ENCODE measurements around the gene CADPS. TPM values are rescaled to one million over a fixed set of nuclear protein-coding genes. Genes with fewer than 3 reads are reported as not detected.
A peak's percentile ranks its signal among the peaks of the same experiment; 100 is the strongest.

Gene CADPS
- total RNA-seq, 1 experiment from 2014 or later = not detected

GRCh38 chr3:62812631-62813030 lies 62.6 kb downstream of the CADPS start:
- no peak for DNase-seq (ENCODE audit: low read depth)

GRCh38 chr3:62811119-62811518 lies 64.1 kb downstream of the CADPS start:
- no peak for DNase-seq (ENCODE audit: low read depth)

GRCh38 chr3:62809369-62809768 lies 65.8 kb downstream of the CADPS start:
- no peak for DNase-seq (ENCODE audit: low read depth)

GRCh38 chr3:62805580-62806277 lies 69.5 kb downstream of the CADPS start:
- no peak for DNase-seq (ENCODE audit: low read depth)

GRCh38 chr3:62805106-62805505 lies 70.1 kb downstream of the CADPS start:
- no peak for DNase-seq (ENCODE audit: low read depth)

- DNase-seq (ENCODE audit: low read depth) = no peak
Observed at GRCh38 chr3:62803276-62803675, 71.9 kb downstream of the CADPS start.

- DNase-seq (ENCODE audit: low read depth) = no peak
Observed at GRCh38 chr3:62798000-62798399, 77.2 kb downstream of the CADPS start.

GRCh38 chr3:62797132-62797531 lies 78.1 kb downstream of the CADPS start:
- DNase-seq (ENCODE audit: low read depth) = no peak

- no peak for DNase-seq (ENCODE audit: low read depth)
Observed at GRCh38 chr3:62795978-62796657, 79.1 kb downstream of the CADPS start.

- DNase-seq (ENCODE audit: low read depth) = no peak
Observed at GRCh38 chr3:62793946-62794345, 81.3 kb downstream of the CADPS start.

- no peak for DNase-seq (ENCODE audit: low read depth)
Observed at GRCh38 chr3:62785384-62785783, 89.8 kb downstream of the CADPS start.

- DNase-seq (ENCODE audit: low read depth) = no peak
Observed at GRCh38 chr3:62781121-62781520, 94.1 kb downstream of the CADPS start.

- no peak for DNase-seq (ENCODE audit: low read depth)
Observed at GRCh38 chr3:62777674-62778073, 97.5 kb downstream of the CADPS start.

GRCh38 chr3:62777130-62777529 lies 98.1 kb downstream of the CADPS start:
- DNase-seq (ENCODE audit: low read depth) = no peak

GRCh38 chr3:62774221-62774620 lies 101.0 kb downstream of the CADPS start:
- no peak for DNase-seq (ENCODE audit: low read depth)

GRCh38 chr3:62771331-62772072 lies 103.7 kb downstream of the CADPS start:
- DNase-seq (ENCODE audit: low read depth) = no peak

- no peak for DNase-seq (ENCODE audit: low read depth)
Observed at GRCh38 chr3:62768896-62769295, 106.3 kb downstream of the CADPS start.

GRCh38 chr3:62761711-62762110 lies 113.5 kb downstream of the CADPS start:
- no peak for DNase-seq (ENCODE audit: low read depth)

- DNase-seq (ENCODE audit: low read depth) = no peak
Observed at GRCh38 chr3:62761311-62761710, 113.9 kb downstream of the CADPS start.

GRCh38 chr3:62758296-62759066 lies 116.7 kb downstream of the CADPS start:
- no peak for DNase-seq (ENCODE audit: low read depth)

GRCh38 chr3:62757045-62757444 lies 118.2 kb downstream of the CADPS start:
- DNase-seq (ENCODE audit: low read depth) = no peak

- peak; percentile 38 for DNase-seq (ENCODE audit: low read depth)
Observed at GRCh38 chr3:62755285-62755684, 119.9 kb downstream of the CADPS start.

All from M059J (cell line).